HG02981 (cell line): ENCODE measurements around the gene ANTXR1.

Experiments
- ATAC-seq: cut with Tn5 transposase; IDR thresholded peaks from one replicate; pipeline ENCODE4 v1.9.1; 2021; ENCODE audit warnings: mild to moderate bottlenecking, moderate library complexity; ENCODE audit not compliant: unreplicated experiment

The ANTXR1 gene

DNA sequence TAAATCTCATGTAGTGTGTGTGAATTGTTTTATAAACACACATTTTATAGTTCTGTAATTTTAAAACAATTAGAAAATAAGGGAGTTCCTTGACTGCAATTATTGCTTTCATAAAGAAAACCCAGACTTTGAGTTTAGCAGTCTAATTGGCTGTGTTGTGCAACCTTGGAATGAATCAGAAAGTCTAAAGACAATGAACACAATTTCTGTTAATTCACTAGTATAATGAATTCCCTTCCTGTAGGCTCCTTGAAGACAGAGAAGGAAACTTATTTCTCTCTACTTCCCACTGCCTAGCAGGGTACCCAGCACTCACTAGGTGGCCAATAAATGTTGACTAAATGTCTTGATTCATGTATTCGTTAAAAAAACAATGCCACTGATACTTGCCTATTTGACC is 79.9 kb downstream of the ANTXR1 start:
- ATAC-seq, result no peak

DNA sequence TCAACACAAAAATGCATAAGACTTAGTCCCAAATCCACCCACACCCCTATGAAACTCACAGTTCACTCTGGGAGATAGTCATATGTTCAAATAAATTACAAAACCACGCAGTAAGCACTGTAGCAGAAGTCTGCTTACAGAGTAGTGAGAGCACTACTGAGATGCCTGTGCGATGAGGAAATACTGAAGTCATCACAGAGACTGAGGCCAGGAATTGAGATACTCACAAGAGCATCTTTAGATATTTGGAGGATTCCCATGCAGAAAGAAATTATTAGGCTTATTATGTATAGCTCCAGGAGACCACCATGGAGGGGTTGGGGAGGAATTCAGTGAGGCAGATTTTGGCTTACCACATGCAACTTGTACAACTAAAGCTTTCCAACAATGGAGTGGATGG is 82.3 kb downstream of the ANTXR1 start:
- ATAC-seq, result no peak

DNA sequence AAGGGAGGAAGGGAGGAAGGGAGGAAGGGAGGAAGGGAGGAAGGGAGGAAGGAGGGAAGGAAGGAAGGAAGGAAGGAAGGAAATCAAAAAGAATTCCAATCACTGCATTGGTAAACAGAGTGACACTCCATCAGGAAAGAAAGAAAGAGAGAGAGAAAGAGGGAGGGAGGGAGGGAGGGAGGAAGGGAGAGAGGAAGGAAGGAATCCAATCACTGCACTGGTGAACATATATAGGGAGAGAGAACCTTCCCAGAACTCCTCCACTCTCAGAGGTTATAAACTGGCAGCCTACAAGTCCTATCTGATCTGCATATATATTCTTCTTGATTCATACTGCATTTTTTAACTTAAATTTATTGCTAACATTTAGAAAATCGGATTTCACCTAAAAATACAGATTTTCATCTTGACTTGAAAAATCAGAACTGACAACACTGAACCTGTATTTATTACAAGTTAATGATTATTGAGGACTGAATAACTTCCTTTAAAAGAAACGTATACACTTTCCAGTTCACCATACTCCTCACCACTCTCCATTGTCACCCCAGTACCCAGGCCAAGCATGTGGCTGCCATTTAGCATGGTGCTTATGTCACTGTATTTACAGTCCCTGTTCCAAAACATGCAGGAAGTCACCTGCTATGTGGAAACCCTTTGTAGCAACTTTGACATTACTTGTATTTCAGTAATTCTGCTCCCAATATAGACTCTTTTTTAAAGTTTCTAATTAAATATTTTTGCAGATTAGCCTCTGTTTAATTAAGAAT is 83.5 kb downstream of the ANTXR1 start:
- ATAC-seq, result no peak

DNA sequence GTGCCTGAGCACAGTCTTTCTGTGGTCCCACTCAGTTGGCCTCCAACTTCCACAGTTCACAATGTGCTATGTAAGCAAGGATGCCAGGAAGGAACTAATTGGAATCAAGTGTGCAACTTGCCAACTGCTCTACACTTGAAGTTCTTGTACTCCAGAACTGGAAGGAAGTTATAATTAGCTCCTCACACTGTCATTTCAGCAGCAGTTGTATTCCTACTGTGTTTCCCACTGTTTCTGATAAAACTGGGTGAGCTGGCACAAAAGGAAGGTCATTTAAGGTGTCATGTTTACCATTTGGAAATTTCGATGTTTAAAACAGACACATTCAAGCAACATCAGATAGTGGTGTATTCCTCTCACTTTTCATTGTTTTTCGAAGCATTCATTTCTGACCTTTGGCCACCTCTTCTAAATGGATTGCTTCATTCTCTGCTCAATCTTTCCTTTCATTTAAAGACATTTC is 84.2 kb downstream of the ANTXR1 start:
- ATAC-seq, result no peak

DNA sequence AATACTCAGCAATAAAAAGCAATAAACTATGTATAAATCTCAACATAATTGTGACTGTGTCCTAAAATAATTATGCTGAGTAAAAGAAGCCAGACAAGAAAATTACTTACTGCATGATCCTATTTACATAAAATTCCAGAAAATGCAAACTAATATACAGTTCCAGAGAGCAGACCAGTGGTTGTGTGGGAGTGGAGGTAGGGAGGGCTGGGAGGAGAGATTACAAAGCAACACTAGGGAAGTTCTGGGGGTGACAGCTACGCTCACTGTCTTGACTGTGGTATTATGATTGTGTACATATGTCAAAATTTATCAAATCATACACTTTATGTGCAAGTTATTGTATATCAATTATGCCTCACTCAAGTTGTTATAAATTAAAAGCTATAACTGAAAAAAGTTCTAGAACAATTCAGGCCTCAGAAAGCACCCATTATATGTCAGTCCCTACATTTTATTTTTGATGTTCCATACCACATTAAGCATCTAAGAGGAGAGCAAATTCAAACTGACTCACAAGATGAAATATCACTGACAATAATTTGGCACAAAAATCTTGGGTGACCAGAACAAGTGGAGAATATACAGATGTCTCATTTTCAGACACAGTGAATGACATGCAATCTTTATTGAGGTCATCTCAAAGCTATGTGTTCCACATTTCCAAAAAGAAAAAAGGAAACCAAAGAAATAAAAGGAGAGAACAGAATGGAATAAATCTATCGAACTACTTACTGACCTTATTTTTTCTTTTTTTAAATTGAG is 85.1 kb downstream of the ANTXR1 start:
- no peak for ATAC-seq

DNA sequence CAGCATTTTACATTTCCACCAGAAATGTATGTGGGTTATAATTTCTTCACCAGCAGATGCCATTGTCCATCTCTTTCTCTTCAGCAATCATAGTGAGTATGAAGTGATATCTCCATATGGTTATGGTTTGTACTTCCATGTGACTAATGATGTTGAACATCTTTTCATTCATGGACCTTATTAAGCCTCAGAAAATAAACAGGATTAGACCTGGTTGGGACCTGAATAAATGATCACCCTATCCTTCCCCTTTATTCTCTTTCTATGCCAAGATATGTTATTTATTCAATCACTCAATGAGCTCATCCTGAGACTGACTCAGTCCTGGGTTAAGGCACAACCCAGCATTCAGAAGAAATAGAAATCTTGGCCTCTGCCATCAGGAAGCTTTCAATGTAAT is 86.6 kb downstream of the ANTXR1 start:
- ATAC-seq, result no peak

DNA sequence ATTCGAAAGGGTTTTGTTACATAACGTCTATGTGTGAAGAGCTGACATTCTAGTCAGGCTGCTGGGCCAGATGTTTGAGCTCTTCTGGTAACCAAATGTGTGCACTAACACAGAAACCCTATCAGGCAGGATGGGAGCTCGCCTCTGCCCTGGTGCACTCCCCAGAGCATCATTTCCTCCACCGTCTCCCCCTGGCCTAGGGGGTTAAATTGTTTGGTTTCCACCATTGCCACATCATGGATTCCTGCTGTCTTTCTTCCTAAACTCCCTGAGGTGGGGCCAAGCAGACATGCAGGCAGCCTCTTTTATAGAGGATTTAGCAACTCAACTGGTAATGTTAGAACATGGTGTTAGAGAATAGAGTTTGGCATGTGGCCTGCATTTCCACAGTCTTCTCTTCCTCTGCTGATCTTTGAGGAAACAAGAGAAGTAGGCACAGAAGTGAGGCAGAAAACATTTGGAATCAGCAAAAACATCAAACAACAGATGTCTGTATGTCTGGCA is 87.3 kb downstream of the ANTXR1 start:
- no peak for ATAC-seq

DNA sequence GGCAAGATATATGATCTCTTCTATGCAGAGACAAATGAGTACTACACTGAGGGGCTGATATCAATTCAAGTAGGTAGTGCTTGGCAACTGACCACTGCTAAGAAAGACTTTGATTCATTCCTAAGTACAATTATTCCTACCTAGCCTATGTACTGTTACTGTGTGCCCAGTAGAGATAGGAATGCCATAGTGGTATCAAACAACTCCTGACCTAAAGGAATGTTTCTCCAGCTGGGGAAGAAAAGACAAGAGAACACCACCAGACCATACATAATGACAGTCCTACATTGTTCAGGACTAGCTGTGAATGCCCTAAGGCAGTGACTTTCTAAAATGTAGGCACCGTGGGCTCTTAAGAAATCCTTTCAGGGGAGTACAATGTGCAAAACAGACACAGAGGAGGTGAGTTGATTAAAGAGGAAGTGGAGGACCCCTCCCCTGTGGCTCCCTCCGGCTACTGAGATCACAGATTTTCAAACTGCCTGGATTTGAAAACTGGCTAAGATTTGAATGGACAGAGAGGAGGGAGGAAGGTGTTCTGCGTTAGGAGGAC is 89.1 kb downstream of the ANTXR1 start:
- ATAC-seq, result no peak

DNA sequence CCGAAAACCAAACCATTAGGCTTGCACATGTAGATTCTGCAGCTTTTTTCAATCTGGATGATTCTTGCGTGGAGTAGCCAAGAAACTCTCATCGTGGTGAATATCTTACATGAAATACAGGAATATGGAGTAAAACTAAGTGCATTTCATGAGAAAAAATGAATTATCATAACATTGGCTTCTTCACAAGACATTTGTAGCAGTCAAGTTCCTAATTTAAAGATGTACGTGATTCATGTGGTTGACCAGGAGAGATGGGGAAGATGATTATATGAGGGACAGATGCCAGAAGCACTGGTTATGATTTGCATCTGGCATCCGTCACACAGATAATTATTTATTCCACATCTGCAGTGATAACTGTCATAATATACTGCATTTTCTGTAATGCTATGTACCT is 90.4 kb downstream of the ANTXR1 start:
- no peak for ATAC-seq

DNA sequence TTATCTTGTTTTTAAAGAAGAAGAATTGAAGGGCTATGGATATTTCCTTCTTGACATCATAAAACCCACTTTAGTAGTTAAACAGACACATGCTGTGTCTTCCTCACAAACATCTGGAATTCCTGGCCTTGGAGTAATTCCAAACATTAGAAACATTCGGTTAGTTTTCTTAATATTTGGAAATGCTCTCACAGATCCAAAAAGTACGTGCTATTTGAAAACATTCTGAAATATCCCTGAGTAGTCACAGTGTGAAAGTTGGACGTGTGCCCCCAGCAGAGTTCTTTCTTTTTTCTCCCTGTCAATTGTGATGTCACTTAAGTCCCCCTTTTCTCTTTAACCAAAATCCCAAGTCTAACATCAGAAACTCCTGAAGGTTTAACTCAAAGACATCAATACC is 91.3 kb downstream of the ANTXR1 start:
- ATAC-seq, result no peak

DNA sequence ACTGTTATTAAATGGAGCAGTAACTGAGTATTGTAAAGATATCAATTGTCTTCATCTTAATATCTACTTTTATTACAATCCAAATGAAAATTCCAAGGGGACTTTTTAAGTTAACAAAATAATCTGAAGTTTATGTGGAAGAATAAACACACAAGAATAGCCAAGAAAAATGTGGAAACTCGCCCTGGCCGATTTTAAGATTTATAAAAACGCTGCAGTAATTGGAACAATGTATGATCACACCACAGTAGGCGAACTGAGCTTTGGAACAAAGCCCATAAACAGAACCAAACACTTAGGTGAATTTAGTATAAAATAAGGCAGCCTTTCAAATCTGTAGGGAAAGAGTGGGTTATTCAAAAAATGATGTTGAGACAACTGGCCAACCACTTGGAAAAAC is 96.3 kb downstream of the ANTXR1 start:
- ATAC-seq, result no peak

DNA sequence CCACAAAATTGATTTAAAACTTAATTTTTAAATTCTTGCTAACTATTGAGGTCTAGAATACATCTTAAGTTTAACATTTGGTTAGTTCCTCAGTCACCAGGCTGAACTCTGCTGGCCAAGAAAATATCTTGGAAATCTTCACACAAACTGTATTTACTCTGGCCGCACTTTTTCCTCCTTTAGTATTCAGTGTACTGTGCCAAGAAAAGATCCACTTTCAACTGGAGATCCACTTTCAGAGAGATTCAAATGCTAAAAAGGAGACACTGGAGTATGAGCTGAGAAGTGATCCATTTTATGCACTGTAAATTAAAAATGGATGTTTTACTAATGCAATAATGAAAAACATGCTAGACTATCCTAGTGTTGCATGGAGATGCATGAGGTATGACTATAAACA is 98.1 kb downstream of the ANTXR1 start:
- no peak for ATAC-seq

DNA sequence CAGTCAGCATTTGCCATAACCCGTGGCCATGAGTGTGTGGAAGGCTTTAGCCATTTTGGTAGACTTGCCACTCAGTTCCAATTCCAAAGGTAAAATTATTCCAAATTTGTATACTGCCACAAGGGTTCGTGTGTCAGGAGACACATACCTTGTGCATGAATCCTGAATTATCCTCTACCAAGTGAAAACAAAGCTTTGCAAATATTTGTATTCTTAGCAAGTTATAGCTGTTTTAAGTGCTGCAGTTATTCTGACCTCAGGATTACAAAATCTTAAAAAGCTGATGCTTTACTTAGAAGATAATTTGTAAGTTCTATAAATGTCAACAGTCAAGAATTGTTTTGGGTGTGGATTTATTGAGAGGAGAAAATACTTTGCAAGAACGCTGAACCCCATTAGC is 100.6 kb downstream of the ANTXR1 start:
- no peak for ATAC-seq

DNA sequence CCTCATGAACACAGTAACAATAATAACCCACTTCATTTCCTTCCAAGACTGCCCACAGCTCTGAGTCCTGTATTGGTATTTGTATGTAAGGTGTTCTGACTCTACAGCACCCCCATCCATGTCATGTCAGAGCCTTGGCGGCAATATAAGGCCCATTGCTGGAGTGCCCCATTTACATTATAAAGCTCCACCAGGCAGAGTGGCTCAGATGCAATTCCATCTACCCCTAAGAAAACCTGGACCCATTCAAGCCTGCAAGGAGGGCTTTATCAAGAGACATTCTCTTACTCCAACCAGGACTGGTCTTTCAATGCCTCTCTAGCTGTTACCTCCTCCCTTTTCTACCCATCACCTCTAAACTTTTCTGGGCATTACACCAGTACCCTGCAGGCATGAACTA is 101.6 kb downstream of the ANTXR1 start:
- no peak for ATAC-seq

DNA sequence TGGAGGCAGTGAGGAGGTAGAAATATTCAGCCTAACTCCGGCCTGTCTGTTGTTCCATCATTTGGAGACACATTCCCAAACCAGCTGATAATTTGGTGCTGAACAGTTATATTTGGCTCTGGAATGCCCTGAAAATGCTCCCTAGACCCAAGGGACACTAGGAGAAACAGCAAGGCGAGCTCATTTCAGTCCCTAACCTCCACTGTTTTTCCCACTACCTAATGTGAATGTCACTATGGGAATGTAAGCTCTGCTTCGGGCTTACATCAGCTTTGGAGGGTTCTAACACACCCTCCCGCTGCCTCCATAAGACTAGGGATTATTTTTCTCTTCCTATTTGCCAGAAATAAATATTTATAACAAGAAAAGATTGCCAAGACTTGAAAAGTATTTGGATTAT is 103.5 kb downstream of the ANTXR1 start:
- ATAC-seq, result no peak

DNA sequence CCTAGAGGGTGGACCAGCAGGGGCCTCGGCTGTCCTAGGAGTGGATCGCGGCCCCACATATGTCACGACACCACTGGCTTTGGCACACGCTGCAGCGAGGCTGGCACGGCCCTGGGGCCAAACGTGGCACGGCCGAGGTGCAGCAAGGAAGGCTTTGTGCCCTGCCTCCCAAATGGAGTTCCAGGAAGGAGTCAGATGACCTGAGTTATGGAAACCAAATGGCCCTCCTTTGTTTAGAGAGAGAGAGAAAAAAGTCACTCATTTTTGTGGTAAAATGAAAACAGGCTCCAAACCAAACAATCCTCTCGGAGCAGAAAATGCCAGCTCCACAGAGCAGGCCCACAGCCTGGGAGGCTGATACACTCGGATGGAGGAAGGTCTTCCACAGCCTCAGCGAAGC is 105.6 kb downstream of the ANTXR1 start:
- no peak for ATAC-seq

DNA sequence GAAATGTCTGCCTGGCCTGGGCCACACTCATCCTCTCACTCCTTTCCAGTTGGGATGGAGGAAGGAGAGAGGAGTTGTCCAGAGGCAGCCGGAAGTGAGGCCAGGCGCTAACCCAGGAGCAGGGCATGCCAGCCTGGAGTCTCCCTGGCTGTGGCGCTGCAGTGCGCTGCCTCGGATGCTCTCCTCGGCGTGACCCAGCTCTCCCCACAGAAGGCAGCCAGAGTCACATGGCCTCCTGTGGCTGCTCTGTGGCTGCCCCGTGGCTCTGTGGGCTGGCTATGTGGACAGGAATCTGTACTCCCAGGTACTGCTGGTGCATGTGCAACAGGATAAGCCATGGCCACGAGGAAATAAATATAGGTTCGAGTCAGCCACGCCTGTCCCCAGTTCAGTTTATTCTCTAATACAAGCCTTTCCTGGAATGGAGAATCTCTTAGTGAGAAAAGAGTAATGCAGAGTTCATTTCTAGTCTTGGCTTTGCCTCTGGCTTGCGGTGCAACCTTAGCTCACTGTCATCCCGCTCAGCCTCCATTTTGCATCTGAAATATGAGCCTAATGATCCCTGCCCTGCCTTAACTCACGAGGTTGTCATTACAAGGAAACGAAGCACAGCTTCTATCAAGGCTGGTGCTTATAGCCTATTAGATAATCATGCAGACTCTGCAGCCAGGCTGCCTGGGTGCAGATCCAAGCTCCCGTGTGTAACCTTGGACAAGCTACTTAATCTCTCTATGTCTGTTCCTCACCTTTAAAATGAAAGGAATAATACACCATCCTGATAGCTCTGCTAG is 106.3 kb downstream of the ANTXR1 start:
- no peak for ATAC-seq

DNA sequence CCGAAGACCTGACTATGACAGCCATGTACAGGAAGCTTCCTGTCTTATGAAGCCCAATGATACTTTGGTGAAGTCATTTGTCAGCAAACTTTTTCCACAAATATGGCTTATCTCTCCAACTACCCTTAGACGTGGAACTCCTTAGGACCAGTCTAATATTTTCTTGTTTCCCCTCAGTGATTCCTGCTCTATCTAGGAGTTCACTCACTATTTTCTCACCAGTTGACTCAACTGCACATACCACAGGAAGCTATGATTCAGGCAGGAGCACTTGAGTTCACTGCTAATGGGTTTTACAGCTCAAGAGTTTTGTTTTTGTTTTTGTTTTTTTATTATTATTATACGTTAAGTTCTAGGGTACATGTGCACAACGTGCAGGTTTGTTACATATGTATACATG is 109.3 kb downstream of the ANTXR1 start:
- ATAC-seq, result no peak

DNA sequence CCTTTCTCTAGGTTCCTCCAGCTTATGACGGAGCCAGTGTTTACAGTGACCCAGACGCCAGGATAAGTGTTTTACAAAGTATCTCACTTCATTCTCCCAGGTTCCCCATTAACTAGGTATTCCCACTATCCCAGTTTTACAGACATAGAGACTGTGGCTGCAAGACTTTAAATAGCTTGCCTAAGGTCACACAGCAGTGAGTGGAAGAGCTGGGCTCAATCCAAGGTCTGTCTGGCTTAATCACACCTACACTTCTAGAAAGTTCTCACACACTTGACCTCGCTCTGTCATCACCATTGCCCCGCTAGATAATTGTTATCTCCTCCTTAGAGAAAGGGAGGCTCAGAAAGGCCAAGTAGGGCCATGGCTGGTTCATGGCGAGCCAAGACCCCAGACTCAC is 110.2 kb downstream of the ANTXR1 start:
- no peak for ATAC-seq

DNA sequence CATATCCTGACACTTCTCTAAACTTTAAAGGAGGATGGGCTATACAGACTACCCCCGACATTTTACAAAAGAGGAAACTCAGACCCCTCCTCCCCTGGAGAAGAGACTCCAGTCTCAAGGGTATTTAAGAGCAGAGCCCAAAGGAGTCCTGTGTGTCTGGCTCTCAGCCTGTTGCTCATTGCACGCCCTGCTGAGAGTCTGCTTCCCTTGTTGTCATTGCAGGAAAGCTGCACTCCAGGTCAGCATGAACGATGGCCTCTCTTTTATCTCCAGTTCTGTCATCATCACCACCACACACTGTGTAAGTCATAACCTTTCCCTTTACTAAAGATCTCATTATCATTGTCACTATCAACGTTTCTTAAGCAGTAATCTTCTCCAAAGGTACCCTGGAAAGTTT is 111.4 kb downstream of the ANTXR1 start:
- no peak for ATAC-seq

DNA sequence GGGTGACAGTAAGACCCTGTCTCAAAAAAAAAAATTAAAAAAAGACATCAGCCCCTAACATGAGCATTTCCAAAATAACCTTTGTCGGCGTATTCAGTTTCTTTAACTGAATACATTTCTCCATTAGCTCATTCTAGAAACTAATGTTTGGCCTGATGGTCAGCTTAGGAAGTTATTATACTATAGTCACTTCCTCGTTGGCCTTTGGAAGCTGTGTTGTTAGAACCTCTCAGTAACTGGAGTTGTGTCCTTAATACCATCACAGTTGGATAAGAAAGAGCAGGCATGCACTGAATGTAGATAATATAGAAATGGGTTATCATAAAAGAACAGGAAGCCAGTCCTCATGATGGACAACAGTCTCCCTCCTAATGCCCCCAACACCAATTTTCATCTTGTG is 112.8 kb downstream of the ANTXR1 start:
- ATAC-seq, result no peak
